AG04450 (cell line): ENCODE data around the gene CLNK. TPM values are rescaled to one million over a fixed set of nuclear protein-coding genes. Genes with fewer than 3 reads are reported as not detected.
A peak's percentile ranks its signal among the peaks of the same experiment; 100 is the strongest.

Source experiments
- CTCF ChIA-PET: fragments of 300-600, 350-600 bp; formaldehyde crosslinking; extraction: SDS; loops from one replicate; lab custom pipeline; 2022; ENCODE audit warnings: antibody characterized with exemption, inconsistent platforms; lab: Charles Lee
- POLR2A ChIA-PET: fragments of 350-600 bp; formaldehyde crosslinking; extraction: SDS; loops from one replicate; lab custom pipeline; 2021; ENCODE audit warnings: antibody characterized with exemption, inconsistent platforms; lab: Yijun Ruan, JAX
- DNase-seq: peaks from one replicate; pipeline ENCODE4 v3.0.0-alpha.2; 2011; ENCODE audit warnings: low read depth, low spot score
- H3K27ac ChIP-seq: one replicate; pipeline ENCODE4 v1.5.1; 2012; ENCODE audit warnings: low read depth, low read length, control low read depth
- H3K27me3 ChIP-seq: one replicate; pipeline ENCODE4 v1.6.0; 2012; ENCODE audit warnings: low read length; ENCODE audit not compliant: control insufficient read depth, insufficient read depth
- H3K4me3 ChIP-seq: 2 replicates; pipeline ENCODE4 v1.5.1; 2011; ENCODE audit warnings: mild to moderate bottlenecking, low read depth, low read length, control low read depth
- H3K9me3 ChIP-seq: 2 replicates; pipeline ENCODE4 v1.5.1; 2012; ENCODE audit warnings: low read length; ENCODE audit not compliant: control insufficient read depth, insufficient read depth
- CTCF ChIP-seq: IDR thresholded peaks from 2 replicates; pipeline ENCODE4 v1.5.1; 2011; ENCODE audit warnings: low read depth, low read length, control low read depth, inconsistent platforms
- polyA plus RNA-seq: library from polyadenylated mRNA; depleted of rRNA; stranded (reverse); fragments of >200 nt; gene quantifications from 2 replicates; pipeline ENCODE4 v1.2.3, GENCODE V29; 2011

The CLNK gene
- polyA plus RNA-seq, 1 experiment, result not detected

DNA sequence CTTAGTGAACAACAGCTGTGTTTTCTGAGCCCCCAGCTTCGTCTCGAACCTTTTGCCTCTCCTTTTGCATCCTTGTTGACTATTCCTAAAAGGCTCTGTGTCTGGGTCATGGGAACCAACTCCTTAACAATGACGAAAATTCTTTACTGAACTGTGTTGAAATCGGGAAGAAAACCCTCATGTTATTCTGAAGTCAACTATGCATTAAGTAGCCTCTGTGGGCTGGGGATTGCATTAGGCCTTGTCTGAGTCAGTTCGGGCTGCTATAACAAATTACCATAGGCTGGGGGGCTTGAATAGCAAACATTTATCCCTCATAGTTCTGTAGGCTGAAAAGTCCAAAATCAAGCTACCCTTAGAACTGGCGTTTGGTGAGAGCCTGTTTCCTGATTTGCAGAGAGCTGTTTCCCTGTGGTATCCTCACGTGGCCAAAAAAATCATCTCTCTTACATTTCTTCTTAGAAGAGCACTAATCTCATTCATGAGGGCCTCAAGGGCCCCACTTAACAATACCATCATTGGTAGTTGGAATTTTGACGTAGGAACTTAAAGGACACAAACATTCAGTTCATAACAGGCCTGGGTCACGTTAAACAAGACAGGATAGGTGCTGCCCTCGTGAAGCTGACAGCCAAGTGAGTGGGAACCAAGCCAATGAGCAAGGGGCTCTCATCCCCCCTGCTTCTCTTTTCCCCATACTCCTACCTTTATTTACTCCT, 75.9 kb downstream of the CLNK start:
- no peak for TF ChIP-seq CTCF
- CTCF ChIA-PET, result interaction anchor here (1.0 kb wide), 1 partner anchor 9 kb away, joined by 3 read pairs; no protein-coding TSS in a partner anchor
- Histone ChIP-seq H3K4me3 (no peak overlapping the region), H3K9me3 (no peaks in the 10 kb centered on the region), H3K27ac (no peak overlapping the region), H3K27me3 (no peaks in the 10 kb centered on the region)
- no peak for DNase-seq
- POLR2A ChIA-PET, result no interaction called here

- Histone ChIP-seq H3K4me3 (no peak overlapping the region), H3K27ac (peak overlapping the region; percentile 4), H3K27me3 (no peaks in the 10 kb centered on the region), H3K9me3 (no peaks in the 10 kb centered on the region)
- no peak for TF ChIP-seq CTCF
- no peak for DNase-seq
- ChIA-PET CTCF (interaction anchor here (1.4 kb wide), 1 partner anchor 16 kb away, joined by 9 read pairs; no protein-coding TSS in a partner anchor), POLR2A (interaction anchor here (0.7 kb wide), 1 partner anchor 48 kb away, joined by 3 read pairs; no protein-coding TSS in a partner anchor)
Measured at GRCh38 chr4:10607206-10607605, 77.4 kb downstream of the CLNK start.

DNA sequence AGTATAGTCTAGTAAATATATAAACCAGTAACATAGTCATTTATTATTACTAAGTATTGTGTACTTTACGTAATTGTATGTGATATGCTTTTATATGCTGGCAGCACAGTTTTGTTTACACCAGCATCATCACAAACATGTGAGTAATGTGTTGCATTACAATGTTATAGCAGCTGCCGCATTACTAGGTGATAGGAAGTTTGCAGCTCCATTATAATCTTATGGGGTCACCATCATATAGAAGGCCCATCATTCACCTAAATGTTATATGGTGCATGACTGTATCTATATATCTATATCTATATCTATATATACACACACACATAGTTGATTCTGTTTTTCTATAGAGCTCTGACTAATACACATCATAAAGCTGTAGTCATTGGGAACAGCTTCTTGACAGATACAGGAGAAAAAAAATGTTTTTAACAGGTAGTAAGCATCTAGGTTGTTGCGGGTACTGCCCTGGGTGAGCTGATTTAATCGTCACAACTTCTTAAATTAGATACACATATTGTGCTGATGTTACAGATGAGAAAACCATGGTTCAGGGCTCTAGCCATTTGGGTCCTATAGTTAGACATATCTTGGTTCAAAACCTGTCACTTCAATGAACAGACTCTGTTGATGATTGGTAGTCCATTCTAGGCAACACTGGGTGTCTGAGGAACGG, 77.9 kb downstream of the CLNK start:
- CTCF ChIA-PET, result interaction anchor here (1.1 to 1.4 kb wide), 3 partner anchors 13 to 23 kb away, joined by 3 to 9 read pairs (median 3); no protein-coding TSS in a partner anchor
- POLR2A ChIA-PET, result interaction anchor here (0.7 to 1.1 kb wide), 5 partner anchors 9 to 155 kb away, joined by 3 to 4 read pairs (median 3); no protein-coding TSS in a partner anchor
- TF ChIP-seq CTCF, result no peak
- Histone ChIP-seq H3K4me3 (no peak overlapping the region), H3K9me3 (no peaks in the 10 kb centered on the region), H3K27ac (peak overlapping the region; percentile 4), H3K27me3 (no peaks in the 10 kb centered on the region)
- no peak for DNase-seq

DNA sequence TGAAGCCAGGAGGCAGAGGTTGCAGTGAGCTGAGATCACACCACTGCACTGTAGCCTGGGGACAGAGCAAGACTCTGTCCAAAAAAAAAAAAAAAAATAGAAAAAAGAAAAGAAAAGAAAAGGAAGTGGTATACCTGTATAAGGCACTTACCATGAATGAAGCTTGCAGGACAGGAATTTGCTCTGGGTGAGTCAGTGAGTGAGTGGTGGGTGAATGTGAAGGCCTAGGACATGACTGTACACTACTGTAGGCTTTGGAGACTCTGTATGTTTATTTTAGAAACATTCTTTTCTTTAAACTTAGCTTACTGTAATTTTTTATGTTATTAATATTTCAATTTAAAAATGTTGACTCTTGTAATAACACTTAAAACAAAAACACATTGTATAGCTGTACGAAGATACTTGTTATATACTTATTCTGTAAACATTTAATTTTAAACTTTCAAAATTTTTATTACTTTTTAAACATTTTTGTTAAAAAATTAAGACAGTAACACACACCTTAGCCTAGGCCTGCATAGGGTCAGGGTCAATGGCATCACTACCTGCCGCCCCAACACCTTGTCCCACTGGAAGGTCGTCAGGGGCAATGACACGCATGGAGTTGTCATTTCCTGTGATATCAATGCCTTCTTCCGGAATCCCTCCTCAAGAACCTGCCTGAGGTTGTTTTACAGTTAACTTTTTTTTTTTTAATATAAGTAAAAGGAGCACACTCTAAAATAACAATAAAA, 78.7 kb downstream of the CLNK start:
- Histone ChIP-seq H3K27ac (peak overlapping the region; percentile 54), H3K9me3 (no peaks in the 10 kb centered on the region), H3K4me3 (no peak overlapping the region), H3K27me3 (no peaks in the 10 kb centered on the region)
- ChIA-PET POLR2A (interaction anchor here (0.6 to 1.1 kb wide), 6 partner anchors 9 to 156 kb away, joined by 3 to 4 read pairs (median 3); no protein-coding TSS in a partner anchor), CTCF (interaction anchor here (1.1 to 1.4 kb wide), 3 partner anchors 13 to 23 kb away, joined by 3 to 9 read pairs (median 3); no protein-coding TSS in a partner anchor)
- TF ChIP-seq CTCF, result no peak
- peak; percentile 42 for DNase-seq
